WTC11 (cell line): ENCODE data around the gene PSME4. TPM values are rescaled to one million over a fixed set of nuclear protein-coding genes. Genes with fewer than 3 reads are reported as not detected.
"Not testable (repeated sequence)": the region's sequence is repeated elsewhere in the genome, so short reads cannot be mapped to it uniquely, and the experiment has no call there.

Experiments
- ATAC-seq: fragments of 200-7000 bp; cut with Tn5 transposase; 2 replicates; pipeline ENCODE4 v1.10.0; 2021; ENCODE audit warnings: mild to moderate bottlenecking, moderate library complexity
- CTCF ChIA-PET: fragments of 300-600 bp; sonication (Branson Sonifier 250); formaldehyde crosslinking; loops from one replicate; lab custom pipeline; 2021; ENCODE audit warnings: antibody characterized with exemption; lab: Charles Lee
- POLR2A ChIA-PET: fragments of 350-600 bp; sonication (Branson Sonifier 250); formaldehyde crosslinking; loops from one replicate; lab custom pipeline; 2021; ENCODE audit warnings: antibody characterized with exemption; lab: Charles Lee
- DNase-seq: peaks from one replicate; pipeline ENCODE4 v3.0.0; 2021; ENCODE audit warnings: low spot score
- H3K27ac Mint-ChIP-seq: 2 replicates; pipeline ENCODE4 v1.8.0; 2021; ENCODE audit warnings: mixed read lengths
- H3K27me3 Mint-ChIP-seq: 2 replicates; pipeline ENCODE4 v1.8.0; 2021; ENCODE audit warnings: low read depth, mild to moderate bottlenecking, moderate library complexity, mixed read lengths
- H3K36me3 Mint-ChIP-seq: 2 replicates; pipeline ENCODE4 v1.8.0; 2021; ENCODE audit warnings: mixed read lengths
- H3K4me1 Mint-ChIP-seq: 2 replicates; pipeline ENCODE4 v1.8.0; 2022; ENCODE audit warnings: mixed read lengths
- H3K4me3 Mint-ChIP-seq: 2 replicates; pipeline ENCODE4 v1.8.0; 2021; ENCODE audit warnings: mild to moderate bottlenecking, moderate library complexity, mixed read lengths
- H3K9me3 Mint-ChIP-seq: 2 replicates; pipeline ENCODE4 v1.8.0; 2021; ENCODE audit warnings: mixed read lengths
- ATF1 ChIP-seq: sonication (generic); formaldehyde crosslinking; IDR thresholded peaks from 2 replicates; pipeline ENCODE4 v1.8.1; 2023; ENCODE audit warnings: mild to moderate bottlenecking, moderate library complexity, missing genetic modification reagents
- ELF4 ChIP-seq: sonication (generic); formaldehyde crosslinking; IDR thresholded peaks from 2 replicates; pipeline ENCODE4 v1.8.1; 2022; ENCODE audit warnings: low read depth, mild to moderate bottlenecking, moderate library complexity, missing genetic modification reagents
- FOXJ3 ChIP-seq: sonication (generic); formaldehyde crosslinking; IDR thresholded peaks from 2 replicates; pipeline ENCODE4 v1.9.0; 2021; ENCODE audit warnings: missing genetic modification reagents, mild to moderate bottlenecking, borderline replicate concordance
- FOXK1 ChIP-seq: sonication (generic); formaldehyde crosslinking; IDR thresholded peaks from 2 replicates; pipeline ENCODE4 v1.8.0; 2022; ENCODE audit warnings: mild to moderate bottlenecking, moderate library complexity, missing genetic modification reagents
- GABPB1 ChIP-seq: sonication (generic); formaldehyde crosslinking; IDR thresholded peaks from 2 replicates; pipeline ENCODE4 v1.8.1; 2023; ENCODE audit warnings: mild to moderate bottlenecking, missing genetic modification reagents
- GRHL2 ChIP-seq: fragments of 250-450 bp; sonication (Bioruptor Pico); IDR thresholded peaks from 2 replicates; pipeline ENCODE4 v1.8.0; 2022; ENCODE audit warnings: mild to moderate bottlenecking, moderate library complexity; ENCODE audit not compliant: insufficient replicate concordance, severe bottlenecking
- JUN ChIP-seq: sonication (generic); formaldehyde crosslinking; IDR thresholded peaks from 2 replicates; pipeline ENCODE4 v1.8.0; 2023; ENCODE audit warnings: mild to moderate bottlenecking, missing genetic modification reagents
- NR3C1 ChIP-seq: sonication (generic); formaldehyde crosslinking; conservative IDR thresholded peaks from 2 replicates; pipeline ENCODE4 v1.8.1; 2023; ENCODE audit warnings: low read depth, mild to moderate bottlenecking, missing genetic modification reagents
- PRRX2 ChIP-seq: fragments of 250-450 bp; sonication (Bioruptor Pico); IDR thresholded peaks from 2 replicates; pipeline ENCODE4 v1.8.0; 2021; ENCODE audit warnings: mild to moderate bottlenecking
- SMAD4 ChIP-seq: sonication (generic); formaldehyde crosslinking; IDR thresholded peaks from 2 replicates; pipeline ENCODE4 v1.8.0; 2022; ENCODE audit warnings: mild to moderate bottlenecking, missing genetic modification reagents
- TCF7 ChIP-seq: sonication (generic); formaldehyde crosslinking; IDR thresholded peaks from 2 replicates; pipeline ENCODE4 v1.8.0; 2022; ENCODE audit warnings: mild to moderate bottlenecking, low read depth, missing genetic modification reagents, moderate library complexity
- TEAD1 ChIP-seq: sonication (generic); formaldehyde crosslinking; IDR thresholded peaks from 2 replicates; pipeline ENCODE4 v1.8.0; 2022; ENCODE audit warnings: mild to moderate bottlenecking, missing genetic modification reagents
- ZNF121 ChIP-seq: sonication (generic); formaldehyde crosslinking; IDR thresholded peaks from 2 replicates; pipeline ENCODE4 v1.8.0; 2023; ENCODE audit warnings: missing genetic modification reagents
- ZNF219 ChIP-seq: sonication (generic); formaldehyde crosslinking; IDR thresholded peaks from 2 replicates; pipeline ENCODE4 v1.8.0; 2023; ENCODE audit warnings: missing genetic modification reagents, mild to moderate bottlenecking, borderline replicate concordance
- ZNF232 ChIP-seq: sonication (generic); formaldehyde crosslinking; IDR thresholded peaks from 2 replicates; pipeline ENCODE4 v1.8.0; 2022; ENCODE audit warnings: mild to moderate bottlenecking, missing genetic modification reagents
- ZNF423 ChIP-seq: fragments of 250-450 bp; sonication (Bioruptor Pico); IDR thresholded peaks from 2 replicates; pipeline ENCODE4 v2.1.2; 2022; ENCODE audit warnings: mild to moderate bottlenecking, moderate library complexity
- total RNA-seq: library from RNA; stranded (reverse); gene quantifications from 3 replicates; pipeline ENCODE4 v1.2.3, GENCODE V29; 2021
- TF ChIP-seq, protein P1 (sequence below): sonication (generic); formaldehyde crosslinking; IDR thresholded peaks from 2 replicates; pipeline ENCODE4 v1.8.0; 2022; ENCODE audit warnings: mild to moderate bottlenecking, missing genetic modification reagents
- TF ChIP-seq, protein P2 (sequence below): sonication (generic); formaldehyde crosslinking; IDR thresholded peaks from 2 replicates; pipeline ENCODE4 v1.8.1; 2023; ENCODE audit warnings: mild to moderate bottlenecking, missing genetic modification reagents
- TF ChIP-seq, protein P3 (sequence below): sonication (generic); formaldehyde crosslinking; IDR thresholded peaks from 2 replicates; pipeline ENCODE4 v1.8.0; 2022; ENCODE audit warnings: mild to moderate bottlenecking, missing genetic modification reagents
- TF ChIP-seq, protein P4 (sequence below): fragments of 250-450 bp; sonication (Bioruptor Pico); IDR thresholded peaks from 2 replicates; pipeline ENCODE4 v1.9.0; 2021; ENCODE audit warnings: mild to moderate bottlenecking, borderline replicate concordance

PSME4 gene
- total RNA-seq, 1 experiment from 2014 or later: 91.9 TPM

DNA sequence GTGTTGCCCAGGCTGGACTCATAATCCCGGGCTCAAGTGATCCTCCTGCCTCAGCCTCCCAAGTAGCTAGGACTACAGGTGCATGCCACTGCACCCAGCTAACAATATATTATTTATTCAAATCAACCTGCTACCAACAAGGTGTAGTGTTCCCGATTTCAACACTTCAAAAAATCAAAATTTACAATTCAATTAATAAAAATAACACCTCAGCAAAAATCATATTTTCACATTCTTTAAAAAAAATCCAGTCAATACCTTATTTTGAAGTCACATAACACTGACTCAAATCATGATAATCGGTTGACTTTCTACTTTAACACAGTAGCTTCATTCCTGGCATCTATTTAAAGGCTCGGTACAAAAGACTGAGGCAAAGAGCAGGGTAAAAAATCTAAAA lies 118.3 kb downstream of the PSME4 start:
- DNase-seq (no peak), ATAC-seq (no peak)
- ChIA-PET POLR2A (interaction anchor here (0.7 kb wide), 1 partner anchor 163 kb away, joined by 4 read pairs; no protein-coding TSS in a partner anchor), CTCF (no interaction called here)
- H3K4me3 Mint-ChIP-seq: no peak overlapping the region
- TF ChIP-seq ZNF121 (CRISPR knock-in tag) (0 out of 2 replicates have a peak, but pooled peaks have one; percentile 20), ATF1 (no peak), ZNF423 (CRISPR knock-in tag) (no peak)
- no peak overlapping the region for H3K27ac Mint-ChIP-seq
- H3K4me1 Mint-ChIP-seq: 0 out of 2 replicates have a peak, but pooled peaks cover 2% of the 10 kb centered on the region
- H3K27me3 Mint-ChIP-seq: no peaks in the 10 kb centered on the region
- no peaks in the 10 kb centered on the region for H3K9me3 Mint-ChIP-seq
- H3K36me3 Mint-ChIP-seq: peaks cover 6% of the 10 kb centered on the region; the same call in 1 of the 2 replicates

DNA sequence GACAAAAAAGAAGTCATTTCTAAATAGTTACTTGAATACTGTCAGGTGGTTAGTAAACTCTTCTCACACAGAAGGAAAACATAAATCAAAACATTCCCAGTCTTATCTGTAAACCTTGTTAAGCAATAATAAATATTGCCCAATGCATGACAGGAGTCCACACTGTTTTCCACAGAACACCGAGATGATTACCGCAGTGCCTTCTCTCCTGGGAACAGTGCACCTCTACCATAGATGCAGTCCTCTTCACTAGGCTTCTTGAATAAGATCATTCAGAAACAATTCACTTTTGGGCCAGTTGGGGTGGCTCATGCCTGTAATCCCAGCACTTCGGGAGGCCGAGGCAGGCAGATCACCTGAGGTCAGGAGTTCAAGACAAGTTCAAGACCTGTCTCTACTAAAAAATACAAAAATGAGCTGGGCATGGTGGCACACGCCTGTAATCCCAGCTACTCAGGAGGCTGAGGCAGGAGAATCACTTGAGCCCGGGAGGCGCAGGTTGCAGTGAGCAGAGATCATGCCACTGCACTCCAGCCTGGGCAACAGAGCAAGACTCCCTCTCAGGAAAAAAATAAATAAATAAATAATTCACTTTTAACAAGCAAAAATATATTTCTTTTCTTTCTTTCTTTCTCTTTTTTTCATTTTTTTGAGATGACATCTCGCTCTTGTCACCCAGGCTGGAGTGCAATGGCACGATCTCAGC lies 119.6 kb downstream of the PSME4 start:
- peak; percentile 73; the same call in 1 of the 2 replicates for TF ChIP-seq GABPB1 (CRISPR knock-in tag)
- POLR2A ChIA-PET, ATAC-seq, DNase-seq, H3K4me1 Mint-ChIP-seq, H3K27me3 Mint-ChIP-seq, H3K9me3 Mint-ChIP-seq, H3K36me3 Mint-ChIP-seq, H3K27ac Mint-ChIP-seq, H3K4me3 Mint-ChIP-seq, CTCF ChIA-PET: not testable (repeated sequence)

DNA sequence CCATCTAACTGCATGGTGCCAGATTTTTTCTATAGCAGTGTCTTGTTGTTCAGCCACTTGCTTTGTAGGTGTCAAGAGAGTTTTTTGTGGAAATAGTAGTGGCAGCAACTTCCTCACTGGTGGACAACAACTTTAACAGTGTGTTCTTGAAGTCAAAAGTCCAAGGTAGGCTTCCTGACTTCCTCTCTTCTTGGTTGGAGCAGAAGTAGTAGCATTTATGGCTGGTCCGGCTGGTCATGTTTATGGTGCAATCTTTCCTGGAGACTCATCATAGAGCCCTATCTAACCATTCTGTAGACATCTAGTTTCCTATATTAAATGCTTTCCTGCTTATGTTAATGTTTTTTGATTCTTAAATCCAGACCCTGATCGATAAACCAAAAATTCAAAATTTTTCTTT lies 122.7 kb downstream of the PSME4 start:
- H3K27ac Mint-ChIP-seq: no peak overlapping the region

DNA sequence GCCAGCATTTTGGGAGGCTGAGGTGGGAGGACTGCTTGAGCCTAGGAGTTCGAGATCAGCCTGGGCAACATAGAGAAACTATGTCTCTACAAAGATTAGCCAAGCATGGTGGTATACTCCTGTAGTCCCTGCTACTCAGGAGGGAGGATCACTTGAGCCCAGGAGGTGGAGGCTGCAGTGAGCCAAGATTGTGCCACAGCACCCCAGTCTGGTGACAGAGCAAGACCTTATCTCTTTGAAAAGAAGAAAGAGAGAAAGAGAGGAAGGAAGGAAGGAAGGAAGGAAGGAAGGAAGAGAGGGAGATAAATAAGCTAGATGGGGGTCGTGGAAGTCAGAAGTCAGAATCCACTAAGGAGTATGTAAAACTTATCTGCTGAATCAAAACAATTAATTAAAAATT lies 127.2 kb downstream of the PSME4 start:
- Mint-ChIP-seq H3K4me3 (no peak overlapping the region), H3K27me3 (no peaks in the 10 kb centered on the region), H3K27ac (0 out of 2 replicates have a peak overlapping the region, but pooled peaks have one; percentile 71), H3K4me1 (peaks cover 5% of the 10 kb centered on the region; the same call in 1 of the 2 replicates), H3K36me3 (no peaks in the 10 kb centered on the region), H3K9me3 (peaks cover 8% of the 10 kb centered on the region; the same call in 1 of the 2 replicates)
- no peak for TF ChIP-seq NR3C1 (CRISPR knock-in tag)
- TF ChIP-seq, protein P1, sequence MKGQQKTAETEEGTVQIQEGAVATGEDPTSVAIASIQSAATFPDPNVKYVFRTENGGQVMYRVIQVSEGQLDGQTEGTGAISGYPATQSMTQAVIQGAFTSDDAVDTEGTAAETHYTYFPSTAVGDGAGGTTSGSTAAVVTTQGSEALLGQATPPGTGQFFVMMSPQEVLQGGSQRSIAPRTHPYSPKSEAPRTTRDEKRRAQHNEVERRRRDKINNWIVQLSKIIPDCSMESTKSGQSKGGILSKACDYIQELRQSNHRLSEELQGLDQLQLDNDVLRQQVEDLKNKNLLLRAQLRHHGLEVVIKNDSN (CRISPR knock-in tag): no peak
- no peak for TF ChIP-seq PRRX2 (CRISPR knock-in tag)
- no peak for TF ChIP-seq FOXK1 (CRISPR knock-in tag)
- no peak for TF ChIP-seq GRHL2
- TF ChIP-seq FOXJ3 (CRISPR knock-in tag): no peak
- TF ChIP-seq, protein P2, sequence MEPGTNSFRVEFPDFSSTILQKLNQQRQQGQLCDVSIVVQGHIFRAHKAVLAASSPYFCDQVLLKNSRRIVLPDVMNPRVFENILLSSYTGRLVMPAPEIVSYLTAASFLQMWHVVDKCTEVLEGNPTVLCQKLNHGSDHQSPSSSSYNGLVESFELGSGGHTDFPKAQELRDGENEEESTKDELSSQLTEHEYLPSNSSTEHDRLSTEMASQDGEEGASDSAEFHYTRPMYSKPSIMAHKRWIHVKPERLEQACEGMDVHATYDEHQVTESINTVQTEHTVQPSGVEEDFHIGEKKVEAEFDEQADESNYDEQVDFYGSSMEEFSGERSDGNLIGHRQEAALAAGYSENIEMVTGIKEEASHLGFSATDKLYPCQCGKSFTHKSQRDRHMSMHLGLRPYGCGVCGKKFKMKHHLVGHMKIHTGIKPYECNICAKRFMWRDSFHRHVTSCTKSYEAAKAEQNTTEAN: no peak
- TF ChIP-seq SMAD4 (CRISPR knock-in tag): no peak
- no peak for TF ChIP-seq ZNF219 (CRISPR knock-in tag)
- no peak for TF ChIP-seq TEAD1 (CRISPR knock-in tag)
- TF ChIP-seq, protein P3, sequence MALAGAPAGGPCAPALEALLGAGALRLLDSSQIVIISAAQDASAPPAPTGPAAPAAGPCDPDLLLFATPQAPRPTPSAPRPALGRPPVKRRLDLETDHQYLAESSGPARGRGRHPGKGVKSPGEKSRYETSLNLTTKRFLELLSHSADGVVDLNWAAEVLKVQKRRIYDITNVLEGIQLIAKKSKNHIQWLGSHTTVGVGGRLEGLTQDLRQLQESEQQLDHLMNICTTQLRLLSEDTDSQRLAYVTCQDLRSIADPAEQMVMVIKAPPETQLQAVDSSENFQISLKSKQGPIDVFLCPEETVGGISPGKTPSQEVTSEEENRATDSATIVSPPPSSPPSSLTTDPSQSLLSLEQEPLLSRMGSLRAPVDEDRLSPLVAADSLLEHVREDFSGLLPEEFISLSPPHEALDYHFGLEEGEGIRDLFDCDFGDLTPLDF (CRISPR knock-in tag): no peak
- TF ChIP-seq, protein P4, sequence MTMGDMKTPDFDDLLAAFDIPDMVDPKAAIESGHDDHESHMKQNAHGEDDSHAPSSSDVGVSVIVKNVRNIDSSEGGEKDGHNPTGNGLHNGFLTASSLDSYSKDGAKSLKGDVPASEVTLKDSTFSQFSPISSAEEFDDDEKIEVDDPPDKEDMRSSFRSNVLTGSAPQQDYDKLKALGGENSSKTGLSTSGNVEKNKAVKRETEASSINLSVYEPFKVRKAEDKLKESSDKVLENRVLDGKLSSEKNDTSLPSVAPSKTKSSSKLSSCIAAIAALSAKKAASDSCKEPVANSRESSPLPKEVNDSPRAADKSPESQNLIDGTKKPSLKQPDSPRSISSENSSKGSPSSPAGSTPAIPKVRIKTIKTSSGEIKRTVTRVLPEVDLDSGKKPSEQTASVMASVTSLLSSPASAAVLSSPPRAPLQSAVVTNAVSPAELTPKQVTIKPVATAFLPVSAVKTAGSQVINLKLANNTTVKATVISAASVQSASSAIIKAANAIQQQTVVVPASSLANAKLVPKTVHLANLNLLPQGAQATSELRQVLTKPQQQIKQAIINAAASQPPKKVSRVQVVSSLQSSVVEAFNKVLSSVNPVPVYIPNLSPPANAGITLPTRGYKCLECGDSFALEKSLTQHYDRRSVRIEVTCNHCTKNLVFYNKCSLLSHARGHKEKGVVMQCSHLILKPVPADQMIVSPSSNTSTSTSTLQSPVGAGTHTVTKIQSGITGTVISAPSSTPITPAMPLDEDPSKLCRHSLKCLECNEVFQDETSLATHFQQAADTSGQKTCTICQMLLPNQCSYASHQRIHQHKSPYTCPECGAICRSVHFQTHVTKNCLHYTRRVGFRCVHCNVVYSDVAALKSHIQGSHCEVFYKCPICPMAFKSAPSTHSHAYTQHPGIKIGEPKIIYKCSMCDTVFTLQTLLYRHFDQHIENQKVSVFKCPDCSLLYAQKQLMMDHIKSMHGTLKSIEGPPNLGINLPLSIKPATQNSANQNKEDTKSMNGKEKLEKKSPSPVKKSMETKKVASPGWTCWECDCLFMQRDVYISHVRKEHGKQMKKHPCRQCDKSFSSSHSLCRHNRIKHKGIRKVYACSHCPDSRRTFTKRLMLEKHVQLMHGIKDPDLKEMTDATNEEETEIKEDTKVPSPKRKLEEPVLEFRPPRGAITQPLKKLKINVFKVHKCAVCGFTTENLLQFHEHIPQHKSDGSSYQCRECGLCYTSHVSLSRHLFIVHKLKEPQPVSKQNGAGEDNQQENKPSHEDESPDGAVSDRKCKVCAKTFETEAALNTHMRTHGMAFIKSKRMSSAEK (CRISPR knock-in tag): no peak
- no peak for TF ChIP-seq ZNF232
- ATAC-seq (peak; percentile 38; the same call in 1 of the 2 replicates), DNase-seq (no peak)
- POLR2A ChIA-PET: no interaction called here
- CTCF ChIA-PET: no interaction called here

More for the DNA sequence above, 122.7 kb downstream of the PSME4 start:
- no peak for TF ChIP-seq TCF7 (CRISPR knock-in tag)
- no peak for TF ChIP-seq ELF4
- TF ChIP-seq GRHL2: no peak
- no peak for TF ChIP-seq JUN (CRISPR knock-in tag)
- peaks cover 4% of the 10 kb centered on the region; the same call in 1 of the 2 replicates for H3K36me3 Mint-ChIP-seq
- CTCF ChIA-PET: no interaction called here
- DNase-seq: no peak
- POLR2A ChIA-PET: no interaction called here
- H3K4me3 Mint-ChIP-seq: no peak overlapping the region
- peaks cover 3% of the 10 kb centered on the region; the same call in 1 of the 2 replicates for H3K4me1 Mint-ChIP-seq
- H3K9me3 Mint-ChIP-seq: no peaks in the 10 kb centered on the region
- ATAC-seq: no peak
- H3K27me3 Mint-ChIP-seq: no peaks in the 10 kb centered on the region
